OCI-LY3 (cell line): ENCODE measurements around the gene PSG4.
"Not testable (repeated sequence)": the region's sequence is repeated elsewhere in the genome, so short reads cannot be mapped to it uniquely, and the experiment has no call there.

Experiments
- CTCF ChIP-seq: fragments of 200-600, 300-600 bp; sonication (generic); IDR thresholded peaks from 2 replicates; pipeline ENCODE4 v1.5.1; 2014; ENCODE audit warnings: antibody characterized with exemption, low read length, low read depth
- EZH2phosphoT487 ChIP-seq: fragments of 200-600 bp; shearing (Covaris generic); IDR thresholded peaks from 2 replicates; pipeline ENCODE4 v1.6.1; 2018; ENCODE audit warnings: antibody characterized with exemption, mixed run types, low read depth

GRCh38 chr19:43149788-43150187 is 55.6 kb downstream of the PSG4 start:
- TF ChIP-seq CTCF, EZH2phosphoT487: not testable (repeated sequence)
